ENCODE measurements around the gene AEN.

AEN gene

DNA sequence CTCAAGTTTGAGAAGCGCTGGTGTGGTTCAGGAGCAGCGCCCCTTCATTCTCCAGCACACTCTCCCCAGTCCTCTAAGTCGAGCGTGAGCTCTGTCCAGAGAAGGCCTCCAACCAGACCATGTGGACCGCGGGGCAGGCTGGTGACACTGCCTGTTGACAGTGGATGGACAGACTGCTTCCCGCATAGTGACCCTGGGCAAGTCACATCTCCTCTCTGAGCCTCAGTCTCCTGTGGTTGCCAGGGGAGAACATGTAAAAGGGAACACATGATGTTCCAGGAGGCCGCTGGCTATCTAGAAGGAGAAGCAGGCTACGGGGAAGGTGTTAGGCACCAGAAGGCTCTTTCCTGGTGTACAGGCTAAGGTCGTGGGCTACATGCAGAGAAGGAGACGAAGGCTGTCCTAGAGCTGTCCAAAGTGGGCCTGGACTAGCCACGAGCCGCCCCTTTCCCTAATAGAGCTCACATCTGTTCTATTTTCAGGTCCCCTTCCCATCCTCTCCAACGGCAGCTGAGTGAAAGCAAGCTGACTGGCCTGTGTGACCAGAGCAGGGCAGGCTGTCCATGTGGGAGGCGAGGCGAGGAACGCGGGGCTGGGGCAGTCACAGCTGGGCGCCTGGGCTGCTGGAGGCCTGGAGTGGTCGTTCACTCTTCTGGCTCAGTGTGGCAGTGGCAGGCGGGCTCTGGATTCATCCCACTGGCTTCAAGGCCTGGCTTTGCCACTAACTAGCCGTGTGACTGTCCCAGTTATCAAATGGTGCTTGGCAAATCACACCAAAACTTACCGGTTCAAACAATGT, 28.8 kb downstream of the AEN start:
- H3K27ac ChIP-seq (ENCODE audit: insufficient read depth, low read depth, low read length, poor library complexity, severe bottlenecking) = no peak overlapping the region
- H3K9me3 ChIP-seq (ENCODE audit: control insufficient read depth, low read length) = no peaks in the 10 kb centered on the region
- H3K4me3 ChIP-seq (ENCODE audit: insufficient read depth, low read depth, low read length) = no peak overlapping the region
- WGBS, 2 experiments = 81 to 83% methylated on average over 23 of the region's 23 CpGs
- H3K4me1 ChIP-seq (ENCODE audit: control insufficient read depth, insufficient read depth, low read length) = peaks cover 5% of the 10 kb centered on the region
- H3K36me3 ChIP-seq (ENCODE audit: control insufficient read depth, insufficient read depth, low read length) = no peaks in the 10 kb centered on the region
- no peaks in the 10 kb centered on the region for H3K27me3 ChIP-seq (ENCODE audit: control insufficient read depth, insufficient read depth, low read length, poor library complexity, severe bottlenecking)

DNA sequence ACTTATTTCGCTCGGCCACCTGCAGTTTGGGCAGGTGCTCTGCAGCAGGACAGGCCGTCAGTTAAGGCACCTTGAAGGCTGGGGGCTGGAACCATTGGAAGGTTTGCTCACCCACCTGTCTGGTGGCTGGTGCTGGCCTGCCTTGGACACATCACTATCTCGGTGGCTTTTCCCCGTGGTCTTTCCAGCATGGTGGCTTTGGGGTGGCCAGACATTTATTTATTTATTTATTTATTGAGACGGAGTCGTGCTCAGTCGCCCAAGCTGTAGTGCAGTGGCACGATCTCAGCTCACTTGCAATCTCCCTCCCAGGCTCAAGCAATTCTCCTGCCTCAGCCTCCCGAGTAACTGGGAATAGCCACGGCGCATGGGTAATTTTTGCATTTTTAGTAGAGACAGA, 29.4 kb downstream of the AEN start:
- Histone ChIP-seq H3K27me3 (ENCODE audit: control insufficient read depth, insufficient read depth, low read length, poor library complexity, severe bottlenecking) (no peaks in the 10 kb centered on the region), H3K4me3 (ENCODE audit: insufficient read depth, low read depth, low read length) (no peak overlapping the region), H3K4me1 (ENCODE audit: control insufficient read depth, insufficient read depth, low read length) (peaks cover 5% of the 10 kb centered on the region), H3K36me3 (ENCODE audit: control insufficient read depth, insufficient read depth, low read length) (no peaks in the 10 kb centered on the region), H3K27ac (ENCODE audit: insufficient read depth, low read depth, low read length, poor library complexity, severe bottlenecking) (no peak overlapping the region), H3K9me3 (ENCODE audit: control insufficient read depth, low read length) (no peaks in the 10 kb centered on the region)
- WGBS, 2 experiments = 91 to 93% methylated on average over 12 of the region's 12 CpGs

DNA sequence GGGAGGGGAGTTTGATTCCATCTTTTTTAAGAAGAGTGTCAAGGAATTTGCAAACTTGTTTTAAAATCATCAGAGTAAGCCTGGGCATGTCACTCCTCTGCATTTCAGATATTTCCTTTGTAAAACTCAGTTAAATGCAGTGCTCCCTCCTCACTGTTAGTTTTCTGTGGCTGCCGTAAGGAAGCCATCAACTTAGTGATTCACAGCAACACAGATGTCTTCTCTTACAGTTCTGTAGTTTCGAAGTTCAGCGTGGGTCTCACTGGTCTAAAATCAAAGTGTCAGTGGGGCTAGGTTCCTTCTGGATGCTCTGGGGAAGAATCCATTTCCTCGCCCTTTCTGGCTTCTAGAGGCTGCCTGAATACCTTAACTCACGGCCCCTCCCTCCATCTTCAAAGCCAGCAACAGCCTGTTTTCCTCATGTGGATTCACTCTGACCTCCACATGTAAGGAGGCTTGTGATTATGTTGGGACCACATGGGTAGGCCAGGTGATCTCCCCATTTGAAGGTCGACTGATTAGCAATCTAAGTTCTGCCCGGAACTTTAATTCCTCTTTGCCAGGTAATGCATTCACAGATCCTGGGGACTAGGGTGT, 30.1 kb downstream of the AEN start:
- Histone ChIP-seq H3K4me1 (ENCODE audit: control insufficient read depth, insufficient read depth, low read length) (peaks cover 5% of the 10 kb centered on the region), H3K27me3 (ENCODE audit: control insufficient read depth, insufficient read depth, low read length, poor library complexity, severe bottlenecking) (no peaks in the 10 kb centered on the region), H3K27ac (ENCODE audit: insufficient read depth, low read depth, low read length, poor library complexity, severe bottlenecking) (no peak overlapping the region), H3K36me3 (ENCODE audit: control insufficient read depth, insufficient read depth, low read length) (no peaks in the 10 kb centered on the region), H3K4me3 (ENCODE audit: insufficient read depth, low read depth, low read length) (no peak overlapping the region), H3K9me3 (ENCODE audit: control insufficient read depth, low read length) (no peaks in the 10 kb centered on the region)
- 82 to 89% methylated on average over 7 of the region's 7 CpGs for WGBS, 2 experiments

DNA sequence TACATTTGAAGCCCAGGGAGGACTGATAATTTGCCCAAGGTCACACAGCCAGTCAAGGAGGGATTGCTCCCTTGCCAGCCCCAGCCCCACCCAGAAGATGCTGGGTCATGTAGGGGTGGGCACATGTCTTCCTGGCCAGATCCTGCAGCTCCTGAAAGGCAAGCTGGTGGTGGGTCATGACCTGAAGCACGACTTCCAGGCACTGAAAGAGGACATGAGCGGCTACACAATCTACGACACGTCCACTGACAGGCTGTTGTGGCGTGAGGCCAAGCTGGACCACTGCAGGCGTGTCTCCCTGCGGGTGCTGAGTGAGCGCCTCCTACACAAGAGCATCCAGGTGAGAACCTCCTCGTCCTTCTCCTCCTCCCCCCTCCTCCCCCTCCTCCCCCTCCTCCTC, 30.8 kb downstream of the AEN start:
- Histone ChIP-seq H3K4me1 (ENCODE audit: control insufficient read depth, insufficient read depth, low read length) (peaks cover 5% of the 10 kb centered on the region), H3K9me3 (ENCODE audit: control insufficient read depth, low read length) (no peaks in the 10 kb centered on the region), H3K27me3 (ENCODE audit: control insufficient read depth, insufficient read depth, low read length, poor library complexity, severe bottlenecking) (no peaks in the 10 kb centered on the region), H3K27ac (ENCODE audit: insufficient read depth, low read depth, low read length, poor library complexity, severe bottlenecking) (no peak overlapping the region), H3K36me3 (ENCODE audit: control insufficient read depth, insufficient read depth, low read length) (no peaks in the 10 kb centered on the region), H3K4me3 (ENCODE audit: insufficient read depth, low read depth, low read length) (no peak overlapping the region)
- WGBS, 2 experiments = 95% methylated on average over 8 of the region's 9 CpGs

GRCh38 chr15:88652456-88653199, 31.5 kb downstream of the AEN start:
- H3K4me1 ChIP-seq (ENCODE audit: control insufficient read depth, insufficient read depth, low read length) = peaks cover 5% of the 10 kb centered on the region
- no peaks in the 10 kb centered on the region for H3K9me3 ChIP-seq (ENCODE audit: control insufficient read depth, low read length)
- H3K4me3 ChIP-seq (ENCODE audit: insufficient read depth, low read depth, low read length) = no peak overlapping the region
- H3K27ac ChIP-seq (ENCODE audit: insufficient read depth, low read depth, low read length, poor library complexity, severe bottlenecking) = no peak overlapping the region
- WGBS, 2 experiments = 66 to 77% methylated on average over 6 to 7 of the region's 8 CpGs
- H3K27me3 ChIP-seq (ENCODE audit: control insufficient read depth, insufficient read depth, low read length, poor library complexity, severe bottlenecking) = no peaks in the 10 kb centered on the region
- H3K36me3 ChIP-seq (ENCODE audit: control insufficient read depth, insufficient read depth, low read length) = no peaks in the 10 kb centered on the region

DNA sequence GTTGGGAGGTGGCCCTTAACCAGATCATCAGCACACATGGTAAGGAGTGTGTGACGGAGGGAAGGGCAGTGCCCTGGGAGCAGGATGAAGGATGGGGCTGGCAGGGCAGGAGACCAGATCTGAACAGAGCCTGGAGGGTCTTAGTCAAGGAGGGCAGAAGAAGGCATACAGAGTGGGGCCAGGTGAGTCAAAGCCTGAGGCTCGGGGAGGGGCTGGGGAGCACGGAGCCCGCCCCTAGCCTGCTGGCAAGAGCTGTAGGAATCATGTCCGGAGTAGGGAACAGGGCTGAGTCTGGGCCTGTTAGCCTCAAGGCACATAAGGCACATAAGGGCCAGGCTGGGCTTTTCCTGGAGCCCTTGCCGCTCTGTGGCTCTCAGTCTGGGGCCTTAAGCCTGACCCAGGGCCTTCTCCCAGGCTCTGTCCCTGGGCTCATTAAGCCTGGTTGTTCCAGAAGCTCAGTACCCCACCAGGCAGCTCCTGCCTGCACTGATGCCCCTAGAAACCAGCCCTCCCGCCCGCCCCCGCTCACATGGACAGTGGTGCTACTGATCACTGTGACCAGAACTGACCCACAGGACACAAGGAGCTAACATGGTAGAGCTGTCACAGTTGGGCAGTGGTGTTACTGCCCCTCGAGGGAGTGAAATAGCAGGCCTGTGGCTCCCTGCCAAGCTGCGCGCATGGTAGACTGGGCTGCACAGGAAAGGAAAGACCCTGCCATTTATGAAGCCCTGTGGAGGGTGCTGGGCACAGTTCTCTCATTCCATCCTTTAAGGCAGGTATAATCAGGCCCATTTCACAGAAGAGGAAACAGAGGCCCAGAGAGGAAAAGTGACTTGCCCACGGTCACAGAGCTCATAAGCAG, 32.3 kb downstream of the AEN start:
- Histone ChIP-seq H3K4me3 (ENCODE audit: insufficient read depth, low read depth, low read length) (no peak overlapping the region), H3K36me3 (ENCODE audit: control insufficient read depth, insufficient read depth, low read length) (no peaks in the 10 kb centered on the region), H3K27ac (ENCODE audit: insufficient read depth, low read depth, low read length, poor library complexity, severe bottlenecking) (no peak overlapping the region), H3K4me1 (ENCODE audit: control insufficient read depth, insufficient read depth, low read length) (peaks cover 5% of the 10 kb centered on the region), H3K27me3 (ENCODE audit: control insufficient read depth, insufficient read depth, low read length, poor library complexity, severe bottlenecking) (no peaks in the 10 kb centered on the region), H3K9me3 (ENCODE audit: control insufficient read depth, low read length) (no peaks in the 10 kb centered on the region)
- 93 to 94% methylated on average over 13 of the region's 13 CpGs for WGBS, 2 experiments

DNA sequence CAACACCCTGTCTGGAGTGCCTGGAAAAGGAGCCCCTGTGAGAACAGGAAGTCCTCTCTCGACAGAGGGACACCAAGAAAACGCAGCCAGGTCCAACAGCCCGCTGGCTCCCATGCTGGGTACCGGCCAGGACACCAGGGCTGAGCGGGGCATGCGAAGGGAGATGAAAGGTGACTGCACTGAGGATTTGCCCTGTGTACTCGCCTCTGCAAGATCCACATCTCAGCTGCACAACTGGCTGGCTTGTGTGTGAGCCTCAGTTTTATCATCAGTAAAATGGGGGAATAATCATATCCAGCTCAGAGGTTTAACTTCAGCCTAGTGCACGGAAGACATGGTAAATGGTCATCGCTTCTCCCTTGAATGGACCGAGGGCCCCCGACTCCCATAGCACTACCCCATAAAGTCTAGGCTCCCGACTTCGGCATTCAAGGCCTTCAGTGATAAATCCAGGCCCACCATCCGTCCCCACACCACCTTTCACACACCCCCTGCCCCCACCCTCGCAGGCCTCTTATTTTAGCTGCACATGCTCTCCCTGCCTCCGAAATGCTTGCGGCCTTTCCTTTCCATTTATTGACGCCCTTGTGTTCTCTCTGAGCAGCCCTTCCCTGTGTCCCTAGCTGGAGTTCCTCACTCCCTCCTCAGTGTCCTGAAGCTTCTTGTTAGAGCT, 33.4 kb downstream of the AEN start:
- Histone ChIP-seq H3K27me3 (ENCODE audit: control insufficient read depth, insufficient read depth, low read length, poor library complexity, severe bottlenecking) (no peaks in the 10 kb centered on the region), H3K9me3 (ENCODE audit: control insufficient read depth, low read length) (no peaks in the 10 kb centered on the region), H3K4me1 (ENCODE audit: control insufficient read depth, insufficient read depth, low read length) (no peaks in the 10 kb centered on the region), H3K36me3 (ENCODE audit: control insufficient read depth, insufficient read depth, low read length) (no peaks in the 10 kb centered on the region), H3K4me3 (ENCODE audit: insufficient read depth, low read depth, low read length) (no peak overlapping the region), H3K27ac (ENCODE audit: insufficient read depth, low read depth, low read length, poor library complexity, severe bottlenecking) (no peak overlapping the region)
- WGBS, 2 experiments = 92 to 94% methylated on average over 18 of the region's 18 CpGs

DNA sequence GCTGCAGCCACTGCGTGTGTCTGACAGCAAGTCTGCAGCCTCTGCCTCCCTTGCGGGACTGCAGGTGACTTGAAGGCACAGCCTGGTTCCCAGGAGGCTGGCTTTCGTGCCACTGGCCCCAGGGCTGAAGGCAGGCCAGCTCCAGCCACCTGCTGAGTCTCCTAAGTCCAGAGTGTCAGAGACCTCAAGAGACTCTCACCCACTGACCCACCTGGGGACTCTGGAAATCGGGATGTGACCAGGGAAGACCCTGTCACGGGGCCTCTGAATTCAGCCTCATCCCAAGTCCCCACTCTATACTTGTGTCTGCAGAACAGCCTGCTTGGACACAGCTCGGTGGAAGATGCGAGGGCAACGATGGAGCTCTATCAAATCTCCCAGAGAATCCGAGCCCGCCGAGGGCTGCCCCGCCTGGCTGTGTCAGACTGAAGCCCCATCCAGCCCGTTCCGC, 34.0 kb downstream of the AEN start:
- no peaks in the 10 kb centered on the region for H3K9me3 ChIP-seq (ENCODE audit: control insufficient read depth, low read length)
- no peaks in the 10 kb centered on the region for H3K4me1 ChIP-seq (ENCODE audit: control insufficient read depth, insufficient read depth, low read length)
- no peak overlapping the region for H3K27ac ChIP-seq (ENCODE audit: insufficient read depth, low read depth, low read length, poor library complexity, severe bottlenecking)
- H3K36me3 ChIP-seq (ENCODE audit: control insufficient read depth, insufficient read depth, low read length) = no peaks in the 10 kb centered on the region
- H3K27me3 ChIP-seq (ENCODE audit: control insufficient read depth, insufficient read depth, low read length, poor library complexity, severe bottlenecking) = no peaks in the 10 kb centered on the region
- no peak overlapping the region for H3K4me3 ChIP-seq (ENCODE audit: insufficient read depth, low read depth, low read length)
- WGBS, 2 experiments = 87 to 91% methylated on average over 14 of the region's 14 CpGs

DNA sequence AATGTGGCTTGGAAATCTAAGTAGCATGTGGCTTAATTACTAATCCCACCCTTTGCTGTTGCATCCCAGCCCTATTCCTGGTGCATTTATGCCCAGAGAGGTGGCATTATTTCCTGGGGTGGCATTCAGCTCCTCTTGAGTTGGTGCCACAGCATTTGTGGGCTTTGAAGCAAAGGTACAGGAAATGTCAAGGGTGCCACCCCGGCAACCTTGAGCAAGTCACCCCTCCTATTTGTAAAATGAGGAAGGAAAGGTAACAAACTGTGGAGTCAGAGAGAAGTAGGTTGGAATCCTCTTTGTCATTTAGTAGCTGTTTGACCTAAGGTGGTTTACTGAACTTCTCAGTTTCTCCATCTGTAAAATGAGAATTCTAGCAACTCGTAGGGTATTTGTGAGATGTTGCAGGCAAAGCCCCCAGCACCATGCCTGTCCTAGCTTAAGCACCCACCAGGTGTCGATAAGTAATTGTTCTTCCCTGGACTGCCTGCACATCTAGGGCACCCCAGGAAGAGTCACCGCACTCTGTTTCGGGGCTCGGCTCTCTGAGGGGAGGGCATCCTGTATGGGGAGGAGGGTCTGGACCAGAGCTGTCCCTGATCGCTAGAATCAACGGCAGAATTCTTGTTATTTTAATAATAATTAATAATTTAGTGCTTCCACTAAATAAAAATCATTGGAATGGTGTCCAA, 34.8 kb downstream of the AEN start:
- H3K9me3 ChIP-seq (ENCODE audit: control insufficient read depth, low read length) = no peaks in the 10 kb centered on the region
- H3K27me3 ChIP-seq (ENCODE audit: control insufficient read depth, insufficient read depth, low read length, poor library complexity, severe bottlenecking) = no peaks in the 10 kb centered on the region
- H3K4me3 ChIP-seq (ENCODE audit: insufficient read depth, low read depth, low read length) = no peak overlapping the region
- WGBS, 2 experiments = 93 to 94% methylated on average over 6 to 7 of the region's 8 CpGs
- no peaks in the 10 kb centered on the region for H3K36me3 ChIP-seq (ENCODE audit: control insufficient read depth, insufficient read depth, low read length)
- H3K4me1 ChIP-seq (ENCODE audit: control insufficient read depth, insufficient read depth, low read length) = no peaks in the 10 kb centered on the region
- H3K27ac ChIP-seq (ENCODE audit: insufficient read depth, low read depth, low read length, poor library complexity, severe bottlenecking) = no peak overlapping the region

Measured in ectodermal cell (in vitro differentiated cells).